GM19099 (cell line): Measurements from ENCODE around the gene SMURF2.

ENCODE experiments used
- POLR2A ChIP-seq: IDR thresholded peaks from 3 replicates; pipeline ENCODE4 v1.6.1; 2011; ENCODE audit warnings: low read depth; ENCODE audit not compliant: insufficient read length; ENCODE audit errors: extremely low read depth

SMURF2 gene

GRCh38 chr17:64635647-64636305 lies 26.3 kb downstream of the SMURF2 start:
- no peak for TF ChIP-seq POLR2A

- no peak for TF ChIP-seq POLR2A
These were observed 27.9 kb downstream of the SMURF2 start for GRCh38 chr17:64634218-64634617.

- no peak for TF ChIP-seq POLR2A
These were observed 29.5 kb downstream of the SMURF2 start for GRCh38 chr17:64632606-64633005.

- no peak for TF ChIP-seq POLR2A
These were observed 29.9 kb downstream of the SMURF2 start for GRCh38 chr17:64632194-64632593.

- no peak for TF ChIP-seq POLR2A
These were observed 31.5 kb downstream of the SMURF2 start for GRCh38 chr17:64630309-64631223.

- TF ChIP-seq POLR2A = no peak
These were observed 33.5 kb downstream of the SMURF2 start for GRCh38 chr17:64628641-64629040.

- no peak for TF ChIP-seq POLR2A
These were observed 34.3 kb downstream of the SMURF2 start for GRCh38 chr17:64627797-64628196.

- TF ChIP-seq POLR2A = no peak
These were observed 35.3 kb downstream of the SMURF2 start for GRCh38 chr17:64626827-64627226.

- TF ChIP-seq POLR2A = no peak
These were observed 36.6 kb downstream of the SMURF2 start for GRCh38 chr17:64625541-64625940.

GRCh38 chr17:64622931-64623654 lies 39.0 kb downstream of the SMURF2 start:
- TF ChIP-seq POLR2A = no peak

- no peak for TF ChIP-seq POLR2A
These were observed 40.3 kb downstream of the SMURF2 start for GRCh38 chr17:64621772-64622171.

- TF ChIP-seq POLR2A = no peak
These were observed 43.3 kb downstream of the SMURF2 start for GRCh38 chr17:64618848-64619247.

GRCh38 chr17:64617125-64617780 lies 44.9 kb downstream of the SMURF2 start:
- TF ChIP-seq POLR2A = no peak

GRCh38 chr17:64615028-64615677 lies 47.0 kb downstream of the SMURF2 start:
- TF ChIP-seq POLR2A = no peak
